GM18507 (cell line): Measurements from ENCODE around the gene DLGAP3.
A peak's percentile ranks its signal among the peaks of the same experiment; 100 is the strongest.

ENCODE experiments used
- DNase-seq: peaks from one replicate; pipeline ENCODE4 v3.0.0; 2011; ENCODE audit warnings: low read depth; ENCODE audit not compliant: insufficient read length; ENCODE audit errors: extremely low spot score
- FAIRE-seq: peaks from 2 replicates; lab custom pipeline; 2011; peaks lifted over from hg19 to GRCh38; lab: Jason Lieb, UNC

DLGAP3 gene

DNA sequence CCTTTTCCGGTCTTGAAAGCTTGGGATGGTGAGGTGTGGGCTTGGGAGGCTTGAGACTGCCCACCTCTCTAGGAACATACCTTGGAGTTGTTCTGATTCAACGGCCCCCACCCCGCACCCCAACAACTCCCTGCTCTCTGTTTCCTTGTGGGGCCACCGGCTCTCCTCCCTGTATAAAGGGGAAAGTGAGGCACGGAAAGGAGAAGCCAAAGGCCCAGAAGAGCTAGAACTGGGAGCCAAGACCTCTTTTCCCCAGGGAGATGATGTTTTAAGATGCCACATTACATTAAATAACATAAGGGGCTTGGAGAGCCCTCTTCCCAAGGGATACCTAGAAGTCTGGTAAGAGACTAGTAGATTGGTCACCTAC is 1.2 kb upstream of the DLGAP3 start:
- DNase-seq (no peak), FAIRE-seq (no peak)

- no peak for DNase-seq
- no peak for FAIRE-seq
These were observed 627 bp upstream of the DLGAP3 start for GRCh38 chr1:34929853-34930701.

- no peak for FAIRE-seq
- no peak for DNase-seq
These were observed 552 bp downstream of the DLGAP3 start for GRCh38 chr1:34928699-34929496.

DNA sequence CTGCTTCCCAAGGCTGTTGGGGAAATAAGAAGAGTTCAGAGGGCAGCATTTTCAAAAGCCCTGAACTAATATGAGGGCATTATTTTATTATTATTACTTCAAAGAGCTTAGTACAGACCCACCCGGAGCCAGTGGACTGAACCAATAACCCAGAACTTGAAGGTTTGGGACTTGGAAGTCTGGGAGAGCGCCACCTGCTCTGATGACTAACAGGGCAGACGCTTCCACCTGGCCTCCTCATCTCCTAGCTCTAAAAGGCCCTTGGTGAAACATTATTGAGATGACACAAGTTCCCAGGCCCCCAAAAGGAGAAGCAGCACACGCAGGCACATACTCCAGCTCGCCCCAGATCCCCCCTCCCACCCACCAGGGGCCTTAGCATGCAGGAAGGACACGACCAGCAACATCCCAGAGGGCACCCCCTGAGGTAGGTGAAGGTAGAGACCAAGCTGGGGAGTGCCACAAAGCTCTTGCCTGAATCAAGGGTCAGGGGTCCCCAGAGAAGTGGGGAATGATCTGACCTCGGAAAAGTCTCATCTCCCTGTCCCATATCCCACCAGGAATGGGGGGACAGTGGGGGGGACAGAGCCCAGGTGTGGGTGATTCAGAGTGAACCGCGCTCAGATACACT is 1.3 kb downstream of the DLGAP3 start:
- no peak for FAIRE-seq
- DNase-seq: no peak

- DNase-seq (no peak), FAIRE-seq (no peak)
These were observed 2.1 kb downstream of the DLGAP3 start for GRCh38 chr1:34927316-34927715.

GRCh38 chr1:34926894-34927293 is 2.6 kb downstream of the DLGAP3 start:
- DNase-seq (no peak), FAIRE-seq (no peak)

- DNase-seq: no peak
- no peak for FAIRE-seq
These were observed 3.3 kb downstream of the DLGAP3 start for GRCh38 chr1:34926156-34926555.

GRCh38 chr1:34925730-34926129 is 3.7 kb downstream of the DLGAP3 start:
- FAIRE-seq: no peak
- DNase-seq: no peak

- FAIRE-seq (no peak), DNase-seq (peak; percentile 29)
These were observed 4.5 kb downstream of the DLGAP3 start for GRCh38 chr1:34924759-34925555.

DNA sequence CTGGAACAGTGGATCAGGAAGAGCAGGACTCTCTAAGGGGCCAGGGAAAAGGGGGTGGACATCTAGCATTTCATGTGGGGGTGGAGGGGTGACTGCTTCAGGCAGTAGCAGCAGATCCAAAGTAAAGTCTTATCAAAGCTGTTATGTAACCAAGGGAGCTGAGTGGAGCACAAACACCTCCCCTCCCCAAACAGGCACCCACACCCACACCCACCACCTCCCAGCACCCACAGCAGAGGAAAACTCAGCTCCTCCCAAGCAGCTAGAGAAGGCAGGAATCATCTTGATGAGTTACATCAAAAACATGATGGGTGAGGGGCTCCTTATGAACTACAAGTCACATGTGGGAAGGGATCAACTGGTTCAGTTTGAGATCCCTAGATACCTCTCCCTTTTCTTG is 6.0 kb downstream of the DLGAP3 start:
- FAIRE-seq: no peak
- DNase-seq: no peak

GRCh38 chr1:34918977-34919561 is 10.4 kb downstream of the DLGAP3 start:
- FAIRE-seq (peak; percentile 9), DNase-seq (peak; percentile 25)

- DNase-seq (no peak), FAIRE-seq (no peak)
These were observed 11.0 kb downstream of the DLGAP3 start for GRCh38 chr1:34918386-34918976.

GRCh38 chr1:34917017-34917416 is 12.4 kb downstream of the DLGAP3 start:
- DNase-seq (no peak), FAIRE-seq (no peak)

DNA sequence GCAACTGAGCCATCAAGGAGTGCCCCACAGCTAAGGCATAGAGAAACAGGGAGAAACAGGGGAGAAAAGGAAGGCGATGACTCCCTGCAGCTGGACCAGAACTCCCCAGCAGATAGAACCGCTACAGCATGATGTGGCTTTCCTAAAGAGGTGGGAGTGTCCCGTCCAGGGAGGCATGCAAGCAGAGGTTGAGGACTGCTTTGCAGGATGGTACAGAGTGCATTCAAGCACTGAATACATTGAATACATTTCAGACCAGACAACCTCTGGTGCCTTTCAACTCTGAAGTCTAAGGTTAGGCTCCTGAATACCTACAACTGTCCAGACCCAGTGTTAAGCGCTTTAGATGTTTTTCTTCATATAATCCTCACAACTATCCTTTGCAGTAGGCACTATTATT is 13.3 kb downstream of the DLGAP3 start:
- FAIRE-seq (no peak), DNase-seq (no peak)

DNA sequence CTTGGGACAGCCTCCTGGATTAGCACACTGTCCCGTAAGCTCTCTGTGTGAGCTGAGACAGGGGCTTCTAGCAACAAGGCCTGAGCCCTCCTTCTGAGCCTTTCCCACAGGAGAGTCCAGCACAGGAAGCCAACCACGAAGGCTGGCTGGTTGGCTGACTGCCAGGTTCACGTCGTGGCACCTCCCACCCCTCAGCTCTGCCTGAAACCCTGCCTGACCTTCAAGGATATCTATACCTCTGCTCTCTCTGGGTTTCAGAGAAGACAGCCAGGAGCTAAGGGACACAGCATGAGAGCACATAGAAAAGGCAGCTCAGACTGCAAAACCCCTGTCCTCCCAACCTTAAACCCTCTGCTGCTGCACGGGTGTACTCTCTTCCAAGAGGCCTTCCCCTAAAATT is 13.9 kb downstream of the DLGAP3 start:
- DNase-seq: no peak

DNA sequence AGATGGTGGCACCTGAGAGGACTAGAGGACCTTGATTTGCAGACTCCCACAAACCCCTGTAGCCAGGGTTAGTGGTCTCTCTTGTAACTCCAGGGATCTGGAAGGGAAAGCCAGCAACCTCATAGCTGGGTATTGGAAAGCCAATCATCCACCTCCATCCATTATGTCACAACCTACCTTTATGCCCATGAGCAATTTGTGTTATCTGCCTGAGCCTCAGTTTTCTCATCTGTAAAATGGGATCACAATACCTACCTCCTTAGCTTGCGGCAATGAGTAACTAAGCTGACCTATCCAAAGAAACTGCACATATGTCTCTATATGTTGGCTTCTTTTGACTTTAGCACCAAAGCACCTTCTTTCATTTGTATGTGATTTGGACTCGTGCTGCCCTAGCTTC is 14.5 kb downstream of the DLGAP3 start:
- DNase-seq (no peak), FAIRE-seq (no peak)

More for the DNA sequence above, 13.9 kb downstream of the DLGAP3 start:
- FAIRE-seq: no peak

DNA sequence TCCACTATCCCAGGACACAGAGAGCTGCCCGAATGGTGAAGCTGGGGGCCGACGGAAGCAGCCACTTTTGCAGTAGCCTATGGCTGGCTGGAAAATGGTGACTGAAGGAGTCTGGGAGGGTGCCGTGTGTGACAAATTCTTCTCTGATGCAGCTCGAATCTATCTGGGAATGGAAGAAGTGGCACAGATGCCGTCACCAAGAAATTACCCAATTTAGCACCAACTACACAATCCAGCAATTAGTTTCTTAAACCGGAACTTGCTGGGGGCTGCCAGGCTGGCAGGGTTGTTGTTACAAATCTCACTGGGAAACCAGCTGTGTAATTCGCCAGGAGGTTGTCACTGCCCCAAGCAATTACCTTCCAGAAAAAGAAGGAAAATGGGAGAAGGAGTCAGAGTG is 18.0 kb downstream of the DLGAP3 start:
- FAIRE-seq (no peak), DNase-seq (no peak)

DNA sequence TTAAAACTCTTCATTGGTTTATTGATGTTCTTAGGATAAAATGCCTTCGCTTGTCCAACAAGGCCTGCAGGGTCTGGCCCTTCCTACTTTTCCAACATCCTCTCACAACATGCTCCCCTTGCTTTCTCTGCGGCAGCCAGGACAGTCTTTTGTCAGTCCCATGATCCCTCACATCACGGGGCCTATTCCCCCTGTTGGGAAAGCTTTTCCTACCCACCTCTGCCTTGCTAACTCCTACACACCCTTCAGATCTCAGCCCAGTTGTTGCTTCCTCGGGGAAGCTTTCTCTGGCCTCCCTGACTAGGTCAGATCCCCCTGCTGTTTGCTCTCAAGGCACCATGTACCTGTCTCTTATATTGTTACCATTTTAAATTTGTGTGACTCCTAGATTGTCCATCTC is 19.0 kb downstream of the DLGAP3 start:
- FAIRE-seq (no peak), DNase-seq (no peak)

- DNase-seq (no peak), FAIRE-seq (no peak)
These were observed 21.1 kb downstream of the DLGAP3 start for GRCh38 chr1:34908369-34908768.
